ENCODE data around the gene FAM20C.
A peak's percentile ranks its signal among the peaks of the same experiment; 100 is the strongest.

Gene FAM20C

DNA sequence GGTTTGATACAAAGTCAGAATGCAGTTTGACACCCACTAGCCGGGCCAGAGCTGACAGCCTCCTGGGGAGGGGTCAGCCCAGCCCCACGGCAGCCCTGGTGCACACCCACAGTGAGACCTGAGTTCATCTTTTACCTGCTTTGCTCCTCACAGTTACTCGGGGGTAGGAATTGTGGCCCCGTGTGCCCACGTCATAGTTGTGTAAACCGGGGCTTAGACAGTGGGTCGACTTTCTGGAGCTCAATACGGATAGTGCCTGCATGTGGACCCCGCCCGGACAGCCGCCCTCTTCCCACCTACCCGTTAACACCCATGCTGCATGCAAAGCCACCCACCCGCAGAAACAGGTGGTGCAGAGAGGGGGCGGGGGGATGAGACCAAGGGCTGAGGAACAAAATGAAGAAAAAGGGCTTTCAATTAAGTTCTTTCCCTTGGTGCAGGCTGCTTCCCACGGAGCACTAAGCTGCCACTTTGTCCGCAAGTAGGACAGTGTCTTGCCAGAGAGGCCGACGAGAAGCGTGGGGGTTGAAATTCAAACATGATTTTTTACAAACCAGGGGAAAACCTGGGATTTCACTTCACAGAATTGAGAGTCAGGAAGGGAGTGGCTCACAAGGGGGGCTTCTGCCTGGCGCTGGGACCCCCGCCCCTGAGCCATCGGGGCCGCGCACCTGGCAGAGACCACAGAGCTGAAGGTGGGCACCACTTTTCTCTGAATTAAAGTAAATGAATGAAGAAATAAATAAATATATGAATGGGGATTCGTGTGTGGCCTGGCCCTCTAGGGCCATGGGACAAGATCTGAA, 73.0 kb downstream of the FAM20C start:
- Mint-ChIP-seq H3K4me3 (no peak overlapping the region), H3K4me1 (peaks cover 4% of the 10 kb centered on the region), H3K9me3 (no peaks in the 10 kb centered on the region), H3K27ac (no peak overlapping the region), H3K36me3 (no peaks in the 10 kb centered on the region), H3K27me3 (no peaks in the 10 kb centered on the region)

DNA sequence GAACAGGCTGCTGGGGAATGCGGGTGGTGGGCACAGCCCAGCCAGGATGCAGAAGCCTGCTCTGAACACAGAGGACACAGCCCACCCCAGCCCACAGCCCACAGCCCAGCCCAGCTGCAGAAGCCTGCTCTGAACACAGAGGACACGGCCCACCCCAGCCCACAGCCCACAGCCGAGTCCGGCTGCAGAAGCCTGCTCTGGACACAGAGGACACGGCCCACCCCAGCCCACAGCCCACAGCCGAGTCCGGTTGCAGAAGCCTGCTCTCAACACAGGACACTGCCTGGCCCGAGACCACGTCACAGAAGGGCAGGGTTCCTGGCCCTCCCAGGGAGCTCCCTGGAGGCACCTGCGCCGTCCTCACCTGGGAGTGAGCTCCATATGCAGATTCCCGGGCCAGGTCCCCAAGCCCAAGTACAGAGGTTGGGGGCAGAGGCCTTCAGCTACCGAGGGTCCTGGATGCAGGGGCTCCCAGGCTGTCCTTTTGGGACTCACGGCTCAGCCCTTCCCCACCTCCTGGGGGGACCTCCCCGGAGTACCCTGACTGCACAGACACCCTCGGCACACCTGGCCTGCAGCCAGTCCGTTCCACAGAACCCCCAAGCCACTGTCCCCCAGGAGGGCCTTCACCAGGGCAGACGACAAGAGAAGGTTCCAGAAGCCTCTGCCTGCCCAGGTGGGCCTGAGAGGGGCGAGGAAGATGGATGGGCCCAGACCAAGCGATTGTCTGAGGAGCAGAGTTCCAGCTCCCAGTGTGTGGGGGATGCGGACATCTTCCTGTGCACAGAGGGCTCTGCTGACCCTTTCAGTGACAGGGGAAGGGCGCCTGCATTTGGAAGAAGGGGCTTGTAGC, 73.9 kb downstream of the FAM20C start:
- Mint-ChIP-seq H3K4me1 (peaks cover 4% of the 10 kb centered on the region), H3K36me3 (no peaks in the 10 kb centered on the region), H3K27ac (no peak overlapping the region), H3K9me3 (no peaks in the 10 kb centered on the region), H3K4me3 (no peak overlapping the region), H3K27me3 (no peaks in the 10 kb centered on the region)

DNA sequence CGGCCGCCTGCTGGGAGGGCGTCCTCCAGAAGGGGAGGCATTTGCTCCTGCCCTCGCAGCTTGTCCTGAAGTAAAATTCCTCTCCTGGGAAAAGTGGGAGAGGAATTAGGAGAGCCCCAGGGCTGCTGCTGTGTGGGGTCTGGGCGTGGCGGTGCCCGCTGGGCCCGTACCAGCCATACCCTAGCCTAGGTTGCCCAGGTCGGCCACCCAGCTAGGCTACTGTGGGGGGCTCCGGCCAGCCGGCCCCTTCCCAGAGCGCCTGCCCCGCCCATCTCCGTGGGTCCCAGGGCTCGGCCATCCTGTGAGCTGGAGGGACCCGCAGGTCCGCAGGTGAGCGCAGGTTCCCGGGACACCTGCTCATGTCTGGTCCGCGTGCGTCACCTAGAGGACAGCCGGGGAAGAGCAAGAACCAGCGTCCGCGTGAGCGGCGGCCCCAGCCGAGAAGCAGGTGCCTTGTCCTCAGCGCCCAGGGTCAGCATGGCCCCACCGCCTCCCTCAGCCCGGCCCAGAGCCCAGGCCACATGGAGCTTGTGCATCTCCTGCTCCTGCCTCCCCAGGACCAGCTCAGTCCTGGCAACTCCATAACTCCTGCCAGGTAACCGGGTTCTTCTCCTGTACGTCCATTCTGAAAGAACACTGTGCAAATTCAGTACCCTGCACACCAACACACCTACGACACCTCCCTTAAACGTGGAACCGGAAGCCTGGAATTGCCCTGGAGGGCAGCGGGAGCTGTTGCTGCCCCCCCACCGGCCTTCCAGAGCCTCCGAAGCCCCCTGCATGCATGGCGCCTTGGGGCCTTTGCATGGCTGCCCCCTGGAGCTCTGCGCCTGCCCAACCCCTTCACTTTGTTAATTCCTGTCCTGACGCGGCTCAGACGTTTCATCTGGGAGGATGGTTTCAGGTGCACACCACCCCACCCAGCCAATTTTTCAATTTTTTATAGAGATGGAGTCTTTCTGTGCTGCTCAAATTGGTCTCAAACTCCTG, 74.8 kb downstream of the FAM20C start:
- H3K27ac Mint-ChIP-seq: no peak overlapping the region
- no peak overlapping the region for H3K4me3 Mint-ChIP-seq
- no peaks in the 10 kb centered on the region for H3K27me3 Mint-ChIP-seq
- no peaks in the 10 kb centered on the region for H3K36me3 Mint-ChIP-seq
- H3K4me1 Mint-ChIP-seq: peaks cover 4% of the 10 kb centered on the region
- H3K9me3 Mint-ChIP-seq: no peaks in the 10 kb centered on the region

DNA sequence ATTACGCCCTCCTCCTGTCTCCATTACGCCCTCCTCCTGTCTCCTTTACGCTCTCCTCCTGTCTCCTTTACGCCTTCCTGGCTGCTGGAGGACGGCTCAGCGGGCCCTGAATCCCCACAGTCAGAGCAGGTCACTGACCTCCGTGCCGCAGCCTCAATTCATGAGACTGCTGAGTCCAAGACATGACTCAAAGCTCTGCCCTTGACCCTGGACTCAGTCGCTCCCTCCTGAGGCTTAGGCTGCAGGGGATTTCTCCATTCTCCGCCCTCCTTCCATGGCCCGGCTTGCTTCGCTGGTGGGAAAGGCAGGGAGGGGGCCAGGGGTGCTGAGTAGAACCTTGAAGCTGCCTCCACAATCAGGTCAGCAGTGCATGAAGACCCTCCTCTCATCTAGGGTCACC, 76.6 kb downstream of the FAM20C start:
- Mint-ChIP-seq H3K27ac (no peak overlapping the region), H3K36me3 (peaks cover 3% of the 10 kb centered on the region), H3K4me1 (no peaks in the 10 kb centered on the region), H3K4me3 (no peak overlapping the region), H3K9me3 (peaks cover 11% of the 10 kb centered on the region), H3K27me3 (no peaks in the 10 kb centered on the region)

DNA sequence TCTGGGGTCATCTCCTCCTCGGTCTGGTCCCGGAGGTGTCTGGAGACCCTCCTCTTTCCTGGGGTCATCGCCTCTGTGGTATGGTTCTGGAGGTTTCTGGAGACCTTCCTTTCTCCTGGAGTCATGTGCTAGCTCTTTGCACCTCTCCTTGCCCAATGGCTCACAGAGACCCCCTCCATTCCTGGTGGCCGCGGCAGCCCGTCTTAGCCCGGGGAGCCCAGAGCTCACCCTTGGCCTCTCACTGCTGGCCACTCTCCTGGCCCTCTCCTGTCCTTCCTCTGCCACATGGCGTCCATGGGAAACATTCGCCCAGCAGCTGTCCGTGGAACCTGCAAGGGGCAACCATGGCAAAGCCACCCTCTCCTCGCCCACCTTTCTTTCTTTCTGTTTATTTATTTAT, 77.3 kb downstream of the FAM20C start:
- H3K27ac Mint-ChIP-seq: peak overlapping the region; percentile 17
- H3K36me3 Mint-ChIP-seq: peaks cover 5% of the 10 kb centered on the region
- H3K4me3 Mint-ChIP-seq: no peak overlapping the region
- no peaks in the 10 kb centered on the region for H3K27me3 Mint-ChIP-seq
- no peaks in the 10 kb centered on the region for H3K4me1 Mint-ChIP-seq
- peaks cover 17% of the 10 kb centered on the region for H3K9me3 Mint-ChIP-seq

DNA sequence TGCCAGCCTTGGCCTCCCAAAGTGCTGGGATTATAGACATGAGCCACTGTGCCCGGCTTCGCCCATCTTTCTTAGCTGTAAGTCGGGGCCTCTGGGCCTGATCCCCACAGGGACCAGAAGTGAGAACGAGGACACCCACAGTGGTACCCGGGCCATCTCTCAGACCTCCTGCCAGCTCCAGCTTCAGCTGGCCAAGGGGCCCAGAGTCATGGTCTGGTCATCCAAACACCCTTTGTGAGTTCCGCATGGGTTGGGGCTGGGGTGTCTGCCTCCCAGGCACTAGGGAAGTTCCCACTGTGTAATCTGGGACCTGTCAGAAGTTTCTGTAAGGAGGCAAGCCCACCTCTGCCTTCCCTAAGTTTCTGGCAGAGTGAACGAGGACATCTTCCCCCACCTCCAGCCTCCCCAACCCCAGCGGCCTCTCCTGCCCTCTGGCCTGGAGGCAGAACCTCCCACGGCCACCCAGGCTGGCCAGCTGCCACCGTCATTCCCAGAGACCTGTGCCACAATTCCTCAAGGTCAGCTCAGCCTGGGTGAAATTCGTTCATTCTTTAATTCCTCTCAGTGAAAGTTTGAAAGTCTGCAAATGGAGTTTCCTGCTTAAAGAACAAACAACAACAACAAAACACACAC, 78.1 kb downstream of the FAM20C start:
- Mint-ChIP-seq H3K27ac (no peak overlapping the region), H3K4me3 (no peak overlapping the region), H3K9me3 (peaks cover 24% of the 10 kb centered on the region), H3K27me3 (no peaks in the 10 kb centered on the region), H3K4me1 (no peaks in the 10 kb centered on the region), H3K36me3 (peaks cover 5% of the 10 kb centered on the region)

DNA sequence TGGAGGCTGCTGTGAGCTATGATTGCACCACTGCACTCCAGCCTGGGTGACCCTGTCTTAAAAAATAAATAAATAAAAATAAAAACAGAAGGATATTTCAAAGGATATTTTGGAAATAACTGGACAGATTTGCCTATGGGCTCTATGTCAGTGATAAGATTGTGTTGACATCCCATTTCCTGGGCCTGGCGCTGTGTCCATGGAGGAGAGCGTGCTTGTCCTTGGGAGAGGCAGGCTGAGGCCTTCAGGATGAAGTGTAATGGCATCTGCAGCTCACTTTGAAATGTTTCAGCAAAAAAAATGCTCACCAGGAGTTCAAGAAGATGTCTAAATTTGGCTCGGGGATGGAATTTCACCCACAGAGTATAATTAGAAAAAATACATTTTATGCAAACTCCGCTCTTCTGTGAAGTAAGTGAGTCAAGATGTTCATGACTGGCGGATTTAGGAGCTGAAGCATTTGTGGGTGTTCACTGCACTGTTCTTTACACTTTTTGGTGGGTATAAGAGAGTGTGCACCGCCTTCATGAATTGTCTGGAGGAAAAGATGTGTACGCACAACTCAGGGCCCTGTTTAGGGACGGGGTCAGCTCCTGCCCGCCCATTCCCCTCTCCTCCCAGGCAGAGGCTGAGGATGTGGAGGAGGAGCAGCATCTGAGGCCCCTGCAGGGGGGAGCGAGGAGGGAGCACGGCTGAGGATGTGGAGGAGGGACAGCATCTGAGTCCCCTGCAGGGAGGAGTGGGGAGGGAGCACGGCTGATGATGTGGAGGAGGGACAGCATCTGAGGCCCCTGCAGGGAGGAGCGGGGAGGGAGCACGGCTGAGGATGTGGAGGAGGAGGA, 79.1 kb downstream of the FAM20C start:
- Mint-ChIP-seq H3K36me3 (peaks cover 5% of the 10 kb centered on the region), H3K4me3 (no peak overlapping the region), H3K4me1 (no peaks in the 10 kb centered on the region), H3K27me3 (no peaks in the 10 kb centered on the region), H3K9me3 (peaks cover 25% of the 10 kb centered on the region), H3K27ac (no peak overlapping the region)

DNA sequence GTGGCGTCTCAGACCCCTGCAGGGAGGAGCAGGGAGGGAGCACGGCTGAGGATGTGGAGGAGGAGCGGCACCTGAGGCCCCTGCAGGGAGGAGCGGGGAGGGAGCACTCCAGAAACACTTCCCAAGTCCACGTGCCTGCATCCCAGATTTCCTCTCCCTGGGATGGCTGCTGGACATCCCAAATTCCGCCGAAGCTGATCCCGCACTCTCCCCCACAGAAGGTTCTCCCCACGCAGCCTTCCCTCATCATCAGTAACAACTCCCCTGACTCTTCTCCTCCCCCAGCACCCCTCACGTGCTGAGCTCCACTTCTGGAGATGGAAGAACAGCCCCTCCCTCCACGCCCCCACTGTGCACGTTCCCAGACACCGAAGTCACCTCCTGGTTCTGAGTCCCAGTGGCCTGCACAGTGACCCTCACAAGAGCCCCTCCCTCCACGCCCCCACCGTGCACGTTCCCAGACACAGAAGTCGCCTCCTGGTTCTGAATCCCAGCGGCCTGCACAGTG, 79.8 kb downstream of the FAM20C start:
- peaks cover 25% of the 10 kb centered on the region for H3K9me3 Mint-ChIP-seq

DNA sequence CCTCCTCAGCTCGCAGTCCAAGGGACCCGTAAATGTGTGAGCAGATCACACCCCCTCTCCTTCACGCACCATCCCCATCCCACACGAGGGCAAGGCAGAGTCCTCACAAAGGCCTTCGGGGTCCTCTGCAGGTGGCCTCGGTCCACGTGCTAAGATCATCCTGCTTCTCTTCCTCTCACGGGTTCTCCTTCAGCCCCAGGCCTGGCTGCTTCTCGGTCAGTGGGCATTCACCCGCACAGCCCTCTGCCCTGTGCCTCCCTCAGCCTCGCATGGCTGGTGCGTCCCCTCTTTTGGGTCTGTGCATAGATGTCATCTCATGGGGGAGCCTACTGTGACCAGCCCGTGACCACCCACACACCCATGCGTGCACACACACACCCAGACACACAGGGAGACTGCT, 80.3 kb downstream of the FAM20C start:
- Mint-ChIP-seq H3K4me3 (no peak overlapping the region), H3K27ac (no peak overlapping the region), H3K36me3 (peaks cover 5% of the 10 kb centered on the region), H3K9me3 (peaks cover 25% of the 10 kb centered on the region), H3K27me3 (no peaks in the 10 kb centered on the region), H3K4me1 (no peaks in the 10 kb centered on the region)

More for the DNA sequence above, 79.8 kb downstream of the FAM20C start:
- Mint-ChIP-seq H3K4me3 (no peak overlapping the region), H3K4me1 (no peaks in the 10 kb centered on the region), H3K36me3 (peaks cover 5% of the 10 kb centered on the region), H3K27me3 (no peaks in the 10 kb centered on the region), H3K27ac (no peak overlapping the region)

DNA sequence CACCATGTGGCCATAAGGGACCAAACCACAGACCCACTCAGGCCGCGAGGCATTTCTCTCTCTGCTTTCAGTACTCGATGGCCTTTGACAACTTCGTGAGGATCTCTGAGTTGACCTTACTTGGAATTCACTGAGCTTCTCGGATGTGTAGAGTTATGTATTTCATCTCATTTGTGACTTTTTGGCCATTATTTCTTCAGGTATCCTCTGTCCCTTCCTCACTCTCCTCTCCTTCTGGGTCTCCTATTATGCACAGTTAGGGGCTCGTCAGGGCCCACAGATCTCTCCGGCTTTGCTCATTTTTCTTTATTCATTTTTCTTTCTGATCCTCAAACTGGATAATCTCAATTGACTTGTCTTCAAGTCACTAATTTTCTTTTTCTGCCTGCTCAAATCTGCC, 81.0 kb downstream of the FAM20C start:
- no peak overlapping the region for H3K4me3 Mint-ChIP-seq
- H3K27me3 Mint-ChIP-seq: no peaks in the 10 kb centered on the region
- H3K36me3 Mint-ChIP-seq: peaks cover 5% of the 10 kb centered on the region
- H3K4me1 Mint-ChIP-seq: no peaks in the 10 kb centered on the region
- no peak overlapping the region for H3K27ac Mint-ChIP-seq
- H3K9me3 Mint-ChIP-seq: peaks cover 25% of the 10 kb centered on the region

DNA sequence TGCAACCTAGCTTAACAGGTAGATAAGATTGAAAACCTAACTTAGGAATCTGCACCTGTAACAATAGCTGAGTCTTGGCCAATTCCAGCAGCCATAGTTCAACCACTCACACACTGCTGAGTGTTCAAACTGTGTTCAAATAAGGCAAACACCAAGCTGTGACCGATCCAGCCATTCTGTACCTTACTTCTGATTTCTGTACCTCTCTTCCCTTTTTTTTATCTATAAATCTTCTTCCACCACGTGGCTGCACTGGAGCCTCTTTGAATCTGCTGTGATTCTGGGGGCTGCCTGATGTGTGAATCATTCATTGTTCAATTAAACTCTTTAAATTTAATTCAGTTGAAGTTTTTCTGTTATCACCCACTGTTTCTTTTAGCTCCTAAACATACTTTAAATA, 81.9 kb downstream of the FAM20C start:
- Mint-ChIP-seq H3K27me3 (no peaks in the 10 kb centered on the region), H3K4me3 (no peak overlapping the region), H3K9me3 (peaks cover 25% of the 10 kb centered on the region), H3K4me1 (no peaks in the 10 kb centered on the region), H3K36me3 (peaks cover 5% of the 10 kb centered on the region), H3K27ac (no peak overlapping the region)

DNA sequence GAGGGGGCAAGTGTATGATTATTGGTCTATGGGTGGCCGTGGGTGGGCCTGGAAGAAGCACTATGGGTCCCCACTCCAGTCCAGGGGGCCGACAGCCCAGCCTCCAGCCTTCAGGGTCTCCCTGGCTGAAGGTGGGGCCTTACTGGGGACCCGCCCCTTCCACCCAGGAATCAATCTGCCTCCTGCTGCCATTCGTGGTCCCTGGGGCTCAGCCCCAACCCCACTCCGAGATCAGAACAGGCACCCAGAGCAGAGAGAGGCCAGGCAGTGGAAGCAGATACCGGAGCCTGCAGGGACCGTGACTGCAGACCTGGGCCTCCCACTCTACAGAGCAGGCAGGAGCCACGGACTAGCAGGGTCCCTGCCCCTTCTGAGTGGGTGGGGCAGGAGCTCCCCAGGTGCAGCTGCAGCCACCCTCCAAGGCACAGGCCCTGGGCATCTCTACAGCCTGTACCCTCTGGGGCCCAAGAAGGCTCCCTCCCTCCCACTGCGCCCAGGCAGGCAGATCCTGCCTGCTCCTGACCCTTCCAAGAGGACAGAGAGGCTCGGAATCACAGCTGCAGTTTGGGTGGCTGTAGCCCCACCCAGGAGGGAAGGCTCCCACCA, 84.0 kb downstream of the FAM20C start:
- Mint-ChIP-seq H3K27ac (no peak overlapping the region), H3K4me1 (no peaks in the 10 kb centered on the region), H3K9me3 (peaks cover 25% of the 10 kb centered on the region), H3K4me3 (no peak overlapping the region), H3K36me3 (peaks cover 5% of the 10 kb centered on the region), H3K27me3 (peaks cover 9% of the 10 kb centered on the region)

DNA sequence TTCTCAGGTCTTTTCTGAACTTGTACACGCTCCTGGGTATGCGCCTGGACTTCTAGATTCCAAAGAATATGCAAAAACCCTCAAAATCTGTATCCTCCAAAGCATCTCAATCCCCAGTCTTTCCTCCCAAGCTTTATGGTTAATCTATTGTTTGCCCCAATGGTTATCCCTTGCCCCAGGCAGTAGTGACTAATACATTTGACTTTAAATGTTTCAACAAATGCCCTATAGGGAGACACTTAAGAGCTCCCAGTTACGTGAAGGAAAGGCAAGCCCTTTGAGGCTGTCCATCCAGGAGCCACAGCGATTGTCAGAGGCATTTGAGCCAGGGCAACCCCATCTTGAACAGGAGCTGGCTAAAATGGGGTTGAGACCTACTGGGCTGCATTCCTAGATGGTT, 84.9 kb downstream of the FAM20C start:
- H3K36me3 Mint-ChIP-seq: peaks cover 5% of the 10 kb centered on the region
- H3K9me3 Mint-ChIP-seq: peaks cover 25% of the 10 kb centered on the region
- no peak overlapping the region for H3K4me3 Mint-ChIP-seq
- H3K27me3 Mint-ChIP-seq: peaks cover 11% of the 10 kb centered on the region
- H3K27ac Mint-ChIP-seq: no peak overlapping the region
- H3K4me1 Mint-ChIP-seq: no peaks in the 10 kb centered on the region

DNA sequence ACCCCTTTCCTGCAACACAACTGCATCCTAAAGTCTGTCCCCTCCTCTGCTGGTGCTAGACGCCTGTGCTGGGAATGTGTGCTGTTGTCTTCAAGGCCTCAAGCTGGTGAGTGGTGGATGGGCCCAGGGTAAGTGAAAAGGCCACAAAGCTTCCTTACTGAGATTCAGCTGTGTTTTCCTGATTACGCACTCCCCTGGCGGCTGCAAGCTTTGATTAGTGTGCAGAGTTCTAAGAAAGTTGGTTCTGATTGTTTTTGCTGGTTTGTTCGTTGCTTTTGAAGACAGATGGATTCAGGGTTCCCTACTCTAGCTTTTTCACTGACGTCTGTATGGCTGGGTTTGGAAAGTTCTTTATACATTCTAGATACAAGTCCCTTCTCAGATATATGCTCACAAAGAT, 85.7 kb downstream of the FAM20C start:
- Mint-ChIP-seq H3K27me3 (peaks cover 11% of the 10 kb centered on the region), H3K27ac (no peak overlapping the region), H3K4me3 (no peak overlapping the region), H3K4me1 (no peaks in the 10 kb centered on the region), H3K9me3 (peaks cover 21% of the 10 kb centered on the region), H3K36me3 (peaks cover 5% of the 10 kb centered on the region)

Data from activated naive CD4-positive, alpha-beta T cell treated with anti-CD3 and anti-CD28 coated beads, Interleukin-2, amount 50 U/mL, for 24 hours (primary cell).